Right atrium auricular region (tissue), 2 donors: Measurements from ENCODE around the gene CCDC187. TPM values are rescaled to one million over a fixed set of nuclear protein-coding genes. Genes with fewer than 3 reads are reported as not detected.
"Not testable (repeated sequence)": the region's sequence is repeated elsewhere in the genome, so short reads cannot be mapped to it uniquely, and the experiment has no call there.

Experiments
- DNase-seq: peaks from one replicate; pipeline ENCODE4 v3.0.0-alpha.2; 2019; ENCODE audit warnings: low spot score
- H3K27ac ChIP-seq, 2 donors: fragments of 200-600 bp; sonication (generic); 1 replicate in 1 of 2; 2 replicates in 1 of 2; pipeline ENCODE4 v1.5.1; 2016 to 2019
- H3K27me3 ChIP-seq, 2 donors: fragments of 200-600 bp; sonication (generic); one replicate each; pipeline versions ENCODE4 v1.5.1 to v1.6.0; 2017 to 2019
- H3K36me3 ChIP-seq: fragments of 200-600 bp; sonication (generic); one replicate; pipeline ENCODE4 v1.5.1; 2016
- H3K4me1 ChIP-seq, 2 donors: fragments of 200-600 bp; sonication (generic); one replicate each; pipeline versions ENCODE4 v1.5.1 to v1.6.0; 2017 to 2019
- H3K4me3 ChIP-seq, 2 donors: fragments of 200-600 bp; sonication (generic); 1 replicate in 1 of 2; 2 replicates in 1 of 2; pipeline ENCODE4 v1.5.1; 2017 to 2019; ENCODE audit warnings: mild to moderate bottlenecking in 1 of 2, moderate library complexity in 1 of 2
- H3K9me3 ChIP-seq, 2 donors: fragments of 200-600 bp; sonication (generic); one replicate each; pipeline ENCODE4 v1.5.1; 2019
- CTCF ChIP-seq, 2 donors: fragments of 200-600 bp; sonication (generic); IDR thresholded peaks; one replicate each; pipeline ENCODE4 v1.5.1; 2019; ENCODE audit warnings: antibody characterized with exemption in 2 of 2
- total RNA-seq, 2 donors: library from RNA; depleted of rRNA; stranded (reverse); fragments of >200 nt; gene quantifications; one replicate each; pipeline ENCODE4 v1.1.0, GENCODE V29; 2016

The CCDC187 gene
- total RNA-seq, 2 donors from 2014 or later, result not detected

DNA sequence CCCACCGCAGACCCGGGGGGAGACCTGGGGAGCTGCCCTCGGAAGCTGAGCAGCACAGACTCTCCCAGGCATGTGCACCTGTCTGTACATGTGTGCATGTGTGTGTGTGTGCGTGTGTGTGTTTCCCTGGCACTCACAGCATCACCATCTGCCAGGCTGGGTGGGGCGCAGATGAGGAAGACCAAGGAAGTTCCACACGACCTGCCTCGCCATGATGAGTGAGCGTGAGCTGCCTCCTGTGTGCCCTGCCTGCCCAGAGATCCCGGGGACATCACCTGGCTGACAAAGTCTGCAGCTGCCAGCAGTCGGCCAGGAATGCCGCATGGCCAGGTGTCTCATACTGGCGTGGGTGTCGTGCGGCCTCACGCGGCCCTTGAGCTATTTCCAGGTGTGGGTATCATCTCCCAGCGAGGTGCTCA is 19.5 kb upstream of the CCDC187 start:
- Histone ChIP-seq H3K27ac (no peak overlapping the region), H3K4me3 (no peak overlapping the region), H3K27me3 (no peaks in the 10 kb centered on the region), H3K4me1 (peaks cover 0 to 36% of the 10 kb centered on the region in 2 donors), H3K9me3 (no peaks in the 10 kb centered on the region), H3K36me3 (no peaks in the 10 kb centered on the region)
- no peak for TF ChIP-seq CTCF (IDR thresholded peaks at IDR 0.05)
- no peak for DNase-seq

DNA sequence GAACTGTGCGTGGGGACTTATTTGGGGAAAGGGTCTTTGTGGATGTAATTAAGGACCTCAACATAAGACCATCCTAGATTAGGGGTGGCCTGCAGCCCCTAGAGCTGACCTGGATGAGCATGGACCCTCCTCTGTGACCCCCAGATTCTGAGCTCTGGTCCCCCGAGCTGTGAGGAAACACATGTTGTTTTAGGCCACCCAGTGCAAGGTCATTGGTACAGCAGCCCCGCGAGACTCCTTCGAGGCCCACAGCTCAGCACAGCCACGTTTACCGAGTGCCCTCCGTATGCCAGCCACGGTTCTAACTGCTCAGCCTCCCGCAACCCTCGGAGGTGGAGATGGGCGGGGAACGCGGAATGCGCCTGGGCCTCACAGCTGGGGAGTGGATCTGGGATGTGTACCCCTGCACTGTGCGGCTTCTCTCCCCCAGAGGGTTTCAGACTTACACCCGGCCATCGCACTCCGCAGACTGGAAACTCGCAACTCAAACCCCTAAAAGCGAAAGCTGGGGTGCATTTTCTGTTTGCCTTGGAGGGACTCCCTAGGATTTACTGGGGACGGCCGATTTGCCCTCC is 18.9 kb upstream of the CCDC187 start:
- Histone ChIP-seq H3K27ac (no peak overlapping the region), H3K27me3 (no peaks in the 10 kb centered on the region), H3K4me1 (peaks cover 0 to 31% of the 10 kb centered on the region in 2 donors), H3K4me3 (no peak overlapping the region), H3K36me3 (no peaks in the 10 kb centered on the region), H3K9me3 (no peaks in the 10 kb centered on the region)
- DNase-seq, result no peak
- no peak for TF ChIP-seq CTCF (IDR thresholded peaks at IDR 0.05)

DNA sequence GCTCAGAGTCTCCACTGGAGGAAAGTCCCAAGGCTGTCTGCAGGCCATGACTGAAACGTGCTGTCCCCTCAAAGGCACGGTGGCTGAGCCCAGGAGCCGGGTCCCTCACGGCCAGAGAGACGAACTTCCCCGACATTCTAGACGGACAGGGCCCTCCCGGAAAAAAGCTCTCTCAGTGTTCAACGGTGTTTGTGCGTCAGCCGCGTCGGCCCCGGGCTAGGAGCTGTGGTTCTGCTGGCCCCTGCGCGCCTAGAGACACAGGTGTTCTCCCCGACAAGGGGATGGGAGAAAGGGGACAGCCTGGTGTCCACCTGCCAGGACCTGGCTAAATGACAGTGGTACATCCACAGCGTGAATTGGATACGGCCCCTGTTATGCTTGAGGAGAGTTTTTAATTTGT is 17.7 kb upstream of the CCDC187 start:
- H3K36me3 ChIP-seq, result no peaks in the 10 kb centered on the region
- no peak overlapping the region for H3K27ac ChIP-seq
- no peaks in the 10 kb centered on the region for H3K27me3 ChIP-seq
- no peaks in the 10 kb centered on the region for H3K9me3 ChIP-seq
- H3K4me3 ChIP-seq, result no peak overlapping the region
- DNase-seq, result no peak
- TF ChIP-seq CTCF (IDR thresholded peaks at IDR 0.05), result no peak
- peaks cover 0 to 23% of the 10 kb centered on the region in 2 donors for H3K4me1 ChIP-seq

GRCh38 chr9:136320972-136321371 is 17.1 kb upstream of the CCDC187 start:
- H3K27ac ChIP-seq, H3K4me3 ChIP-seq, H3K36me3 ChIP-seq, DNase-seq, H3K9me3 ChIP-seq, H3K27me3 ChIP-seq: not testable (repeated sequence)
- peaks cover 0 to 17% of the 10 kb centered on the region in 2 donors for H3K4me1 ChIP-seq

GRCh38 chr9:136319955-136320354 is 16.1 kb upstream of the CCDC187 start:
- H3K9me3 ChIP-seq, H3K27me3 ChIP-seq, H3K36me3 ChIP-seq, H3K4me1 ChIP-seq, H3K4me3 ChIP-seq, DNase-seq, H3K27ac ChIP-seq: not testable (repeated sequence)

GRCh38 chr9:136319244-136319643 is 15.3 kb upstream of the CCDC187 start:
- H3K27me3 ChIP-seq, H3K27ac ChIP-seq, H3K4me3 ChIP-seq, DNase-seq, H3K9me3 ChIP-seq, H3K4me1 ChIP-seq, H3K36me3 ChIP-seq: not testable (repeated sequence)

- Histone ChIP-seq H3K27me3 (no peaks in the 10 kb centered on the region), H3K4me3 (no peak overlapping the region), H3K27ac (no peak overlapping the region), H3K9me3 (no peaks in the 10 kb centered on the region), H3K36me3 (no peaks in the 10 kb centered on the region), H3K4me1 (no peaks in the 10 kb centered on the region)
- no peak for DNase-seq
- TF ChIP-seq CTCF (IDR thresholded peaks at IDR 0.05), result no peak
Observed at GRCh38 chr9:136318776-136319241, 14.9 kb upstream of the CCDC187 start.
